ENCODE results near the gene LAMA2.

The LAMA2 gene

DNA sequence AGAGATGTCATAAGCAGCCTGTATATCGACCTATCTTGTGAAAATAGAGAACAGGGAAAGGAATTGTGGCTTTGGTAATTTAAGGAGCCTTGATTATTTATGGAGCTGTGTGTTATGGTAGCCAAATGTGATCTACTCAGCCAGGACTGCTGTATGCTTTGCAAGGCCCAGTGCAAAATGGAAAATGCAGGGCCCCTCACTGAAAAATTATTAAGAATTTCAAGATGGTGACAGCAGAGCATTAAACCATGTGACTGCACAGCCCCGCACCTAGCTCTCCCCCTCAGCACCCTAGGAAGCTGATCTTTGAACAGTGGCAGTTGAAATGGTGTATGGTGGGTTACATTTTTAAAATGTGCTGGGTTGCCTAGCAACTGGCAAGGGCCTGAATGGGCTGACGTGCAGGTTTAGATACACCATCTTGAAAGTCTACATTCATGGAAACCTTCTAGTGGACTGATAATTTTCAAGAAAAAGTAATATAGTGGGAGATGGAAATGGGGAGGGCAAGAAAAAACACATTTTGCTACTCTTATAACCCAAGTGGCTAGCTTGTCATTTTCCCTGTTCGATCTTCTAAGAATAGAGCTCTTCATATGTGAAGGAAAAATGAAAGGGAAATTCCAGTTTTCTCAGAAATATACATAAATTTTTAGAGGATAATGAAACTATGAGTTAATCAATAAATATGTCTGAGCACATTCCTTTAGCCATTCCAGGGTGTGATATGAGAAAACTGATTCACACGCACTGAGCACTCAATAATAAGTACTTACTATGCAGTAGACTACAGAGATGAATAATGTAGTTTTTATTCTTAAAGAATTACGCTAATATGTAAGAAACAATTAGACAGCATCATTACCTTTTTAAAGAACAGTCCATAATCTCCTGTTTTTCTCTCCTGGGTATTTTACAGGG, 619.1 kb downstream of the LAMA2 start:
- in situ Hi-C loops (cut with HindIII; ENCODE audit: low pct_ligation_motif_present, low sequenced_read_pairs): no loop called here
- TF ChIP-seq, protein P1, sequence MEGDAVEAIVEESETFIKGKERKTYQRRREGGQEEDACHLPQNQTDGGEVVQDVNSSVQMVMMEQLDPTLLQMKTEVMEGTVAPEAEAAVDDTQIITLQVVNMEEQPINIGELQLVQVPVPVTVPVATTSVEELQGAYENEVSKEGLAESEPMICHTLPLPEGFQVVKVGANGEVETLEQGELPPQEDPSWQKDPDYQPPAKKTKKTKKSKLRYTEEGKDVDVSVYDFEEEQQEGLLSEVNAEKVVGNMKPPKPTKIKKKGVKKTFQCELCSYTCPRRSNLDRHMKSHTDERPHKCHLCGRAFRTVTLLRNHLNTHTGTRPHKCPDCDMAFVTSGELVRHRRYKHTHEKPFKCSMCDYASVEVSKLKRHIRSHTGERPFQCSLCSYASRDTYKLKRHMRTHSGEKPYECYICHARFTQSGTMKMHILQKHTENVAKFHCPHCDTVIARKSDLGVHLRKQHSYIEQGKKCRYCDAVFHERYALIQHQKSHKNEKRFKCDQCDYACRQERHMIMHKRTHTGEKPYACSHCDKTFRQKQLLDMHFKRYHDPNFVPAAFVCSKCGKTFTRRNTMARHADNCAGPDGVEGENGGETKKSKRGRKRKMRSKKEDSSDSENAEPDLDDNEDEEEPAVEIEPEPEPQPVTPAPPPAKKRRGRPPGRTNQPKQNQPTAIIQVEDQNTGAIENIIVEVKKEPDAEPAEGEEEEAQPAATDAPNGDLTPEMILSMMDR (IDR thresholded peaks at IDR 0.05; ENCODE audit: low read depth, low read length, missing control alignments): no peak
- no peak for DNase-seq
- Histone ChIP-seq H3K4me3 (ENCODE audit: low read depth, low read length) (no peak overlapping the region), H3K27me3 (replicated peaks) (no peaks in the 10 kb centered on the region), H3K36me3 (replicated peaks) (no peaks in the 10 kb centered on the region), H3K27ac (peak overlapping the region; percentile 90)

DNA sequence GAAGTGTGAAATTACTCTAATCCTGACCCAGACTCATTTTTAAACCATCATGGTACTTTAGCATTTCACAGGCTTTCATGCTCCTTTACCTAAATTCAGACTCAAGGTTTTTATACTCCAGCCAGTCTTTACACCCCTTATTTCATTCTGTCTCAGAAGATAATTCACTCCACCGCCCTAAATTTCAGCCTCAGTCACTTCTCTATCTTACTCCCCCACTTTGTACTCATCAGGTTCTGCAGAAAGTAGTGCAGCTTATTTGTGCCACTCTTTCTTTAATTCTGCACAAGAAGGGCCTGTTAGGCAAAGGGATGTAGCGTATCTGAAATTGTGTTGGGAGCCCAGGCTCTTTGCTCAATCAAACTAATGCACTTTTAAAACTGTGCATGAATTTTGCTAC, 621.5 kb downstream of the LAMA2 start:
- in situ Hi-C loops (cut with HindIII; ENCODE audit: low pct_ligation_motif_present, low sequenced_read_pairs): no loop called here
- Histone ChIP-seq H3K27ac (no peak overlapping the region), H3K27me3 (replicated peaks) (no peaks in the 10 kb centered on the region), H3K36me3 (replicated peaks) (no peaks in the 10 kb centered on the region), H3K4me3 (ENCODE audit: low read depth, low read length) (no peak overlapping the region)
- TF ChIP-seq, protein P1 (IDR thresholded peaks at IDR 0.05; ENCODE audit: low read depth, low read length, missing control alignments): no peak
- no peak for DNase-seq

DNA sequence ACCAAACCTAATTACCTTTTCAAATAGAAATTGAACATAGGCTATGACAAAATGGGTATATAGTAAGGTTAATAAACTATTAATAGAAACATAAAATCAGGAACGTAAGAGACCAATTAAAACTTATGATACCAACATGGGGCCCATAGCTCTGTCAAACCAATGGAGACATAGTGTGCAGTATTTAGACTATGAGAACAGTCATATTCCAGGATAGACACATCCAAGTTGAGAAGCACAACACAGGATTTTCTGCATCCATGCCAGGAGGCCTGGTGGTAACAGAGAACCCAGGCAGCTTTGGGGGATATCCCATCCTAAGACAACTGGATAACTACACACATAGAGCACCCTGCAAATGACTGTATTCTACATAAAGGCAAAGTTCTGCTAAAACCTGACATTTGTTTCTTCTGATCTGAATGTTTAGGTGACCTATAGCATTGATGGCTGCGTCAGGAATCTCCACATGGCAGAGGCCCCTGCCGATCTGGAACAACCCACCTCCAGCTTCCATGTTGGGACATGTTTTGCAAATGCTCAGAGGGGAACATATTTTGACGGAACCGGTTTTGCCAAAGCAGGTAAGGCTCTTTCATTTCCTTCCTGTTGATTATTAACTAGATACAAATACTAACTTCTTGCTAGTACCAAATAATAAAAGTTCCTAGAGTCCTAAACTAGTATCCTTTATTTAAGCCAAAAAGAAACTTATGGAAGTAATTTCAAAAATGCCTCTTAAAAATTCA, 624.3 kb downstream of the LAMA2 start:
- DNase-seq: no peak
- Histone ChIP-seq H3K4me3 (ENCODE audit: low read depth, low read length) (no peak overlapping the region), H3K36me3 (replicated peaks) (no peaks in the 10 kb centered on the region), H3K27ac (no peak overlapping the region), H3K27me3 (replicated peaks) (no peaks in the 10 kb centered on the region)
- in situ Hi-C loops (cut with HindIII; ENCODE audit: low pct_ligation_motif_present, low sequenced_read_pairs): no loop called here
- TF ChIP-seq, protein P1 (IDR thresholded peaks at IDR 0.05; ENCODE audit: low read depth, low read length, missing control alignments): no peak

DNA sequence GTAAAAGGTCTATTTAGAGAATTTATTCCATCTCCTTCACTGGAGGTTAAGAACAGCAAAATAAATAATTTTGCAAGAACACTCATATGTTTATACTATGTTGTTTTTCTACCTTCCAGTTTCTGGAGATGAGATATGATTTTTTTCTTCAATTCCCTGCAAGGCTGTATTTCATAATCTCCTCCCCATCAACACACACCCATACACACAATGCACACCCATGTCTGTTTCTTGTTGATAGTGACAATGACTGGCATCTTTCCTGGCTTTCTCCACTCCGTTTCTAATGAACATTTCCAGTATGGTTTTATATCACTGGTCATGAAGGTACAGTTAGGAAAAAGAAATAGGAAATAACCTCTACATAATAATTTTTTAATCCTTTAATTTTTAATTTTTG, 624.9 kb downstream of the LAMA2 start:
- Histone ChIP-seq H3K36me3 (replicated peaks) (no peaks in the 10 kb centered on the region), H3K4me3 (ENCODE audit: low read depth, low read length) (no peak overlapping the region), H3K27ac (no peak overlapping the region), H3K27me3 (replicated peaks) (no peaks in the 10 kb centered on the region)
- DNase-seq: no peak
- TF ChIP-seq, protein P1 (IDR thresholded peaks at IDR 0.05; ENCODE audit: low read depth, low read length, missing control alignments): no peak
- in situ Hi-C loops (cut with HindIII; ENCODE audit: low pct_ligation_motif_present, low sequenced_read_pairs): no loop called here

DNA sequence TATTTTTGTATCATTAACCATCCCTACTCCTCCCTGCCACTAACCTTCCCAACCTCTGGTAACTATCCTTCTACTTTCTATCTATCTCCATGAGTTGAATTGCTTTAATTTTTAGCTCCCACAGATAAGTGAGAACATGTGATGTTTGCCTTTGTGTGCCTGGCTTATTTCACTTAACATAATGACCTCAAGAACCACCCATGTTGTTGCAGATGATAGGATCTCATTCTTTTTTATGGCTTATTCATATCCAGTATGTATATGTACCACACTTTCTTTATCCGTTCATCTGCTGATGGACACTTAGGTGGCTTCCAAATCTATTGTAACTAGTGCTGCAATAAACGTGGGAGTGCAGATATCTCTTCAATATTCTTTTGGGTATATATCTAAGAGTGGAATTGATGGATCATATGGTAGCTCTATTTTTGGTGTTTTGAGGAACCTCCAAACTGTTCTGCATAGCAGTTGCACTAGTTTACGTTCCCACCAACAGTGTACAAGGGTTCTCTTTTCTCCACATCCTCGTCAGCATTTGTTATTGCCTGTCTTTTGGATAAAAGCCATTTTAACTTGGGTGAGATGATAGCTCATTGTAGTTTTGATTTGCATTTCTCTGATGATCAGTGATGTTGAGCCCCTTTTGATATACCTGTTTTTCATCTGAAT, 625.7 kb downstream of the LAMA2 start:
- no peak overlapping the region for H3K4me3 ChIP-seq (ENCODE audit: low read depth, low read length)
- no peaks in the 10 kb centered on the region for H3K36me3 ChIP-seq (replicated peaks)
- TF ChIP-seq, protein P1 (IDR thresholded peaks at IDR 0.05; ENCODE audit: low read depth, low read length, missing control alignments): no peak
- H3K27ac ChIP-seq: no peak overlapping the region
- no peak for DNase-seq
- in situ Hi-C loops (cut with HindIII; ENCODE audit: low pct_ligation_motif_present, low sequenced_read_pairs): no loop called here
- H3K27me3 ChIP-seq (replicated peaks): no peaks in the 10 kb centered on the region
